ENCODE measurements around the gene NMNAT1. TPM values are rescaled to one million over a fixed set of nuclear protein-coding genes. Genes with fewer than 3 reads are reported as not detected.
A peak's percentile ranks its signal among the peaks of the same experiment; 100 is the strongest.

NMNAT1 gene
- total RNA-seq, 1 donor from 2014 or later: 11.0 TPM

DNA sequence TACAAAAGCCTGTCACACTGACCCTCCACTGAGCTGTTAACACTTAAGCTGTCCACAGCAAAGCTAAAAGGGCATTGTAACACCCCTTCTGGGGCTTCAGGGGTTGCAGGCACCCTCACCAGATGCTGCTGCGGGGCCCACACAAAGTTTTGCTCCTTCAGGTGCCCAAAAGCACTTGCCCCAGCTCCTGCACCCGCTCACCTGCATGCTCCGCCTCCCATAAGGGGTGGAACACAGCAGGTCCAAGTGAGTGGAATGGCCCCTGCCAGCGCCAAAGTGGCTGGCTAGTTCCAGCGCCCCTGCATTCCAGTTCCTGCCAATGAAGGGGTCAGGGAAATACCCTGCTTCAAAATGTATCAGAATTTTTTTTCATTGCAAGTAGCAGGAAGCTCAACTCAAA is 46.5 kb downstream of the NMNAT1 start:
- no peaks in the 10 kb centered on the region for H3K36me3 Mint-ChIP-seq (ENCODE audit: insufficient read depth)
- no peaks in the 10 kb centered on the region for H3K9me3 Mint-ChIP-seq (ENCODE audit: low read depth)
- H3K27ac Mint-ChIP-seq: no peak overlapping the region
- DNase-seq (ENCODE audit: low spot score, unreplicated experiment): no peak
- no peak overlapping the region for H3K4me3 Mint-ChIP-seq (ENCODE audit: low read depth)
- TF ChIP-seq, protein P1, sequence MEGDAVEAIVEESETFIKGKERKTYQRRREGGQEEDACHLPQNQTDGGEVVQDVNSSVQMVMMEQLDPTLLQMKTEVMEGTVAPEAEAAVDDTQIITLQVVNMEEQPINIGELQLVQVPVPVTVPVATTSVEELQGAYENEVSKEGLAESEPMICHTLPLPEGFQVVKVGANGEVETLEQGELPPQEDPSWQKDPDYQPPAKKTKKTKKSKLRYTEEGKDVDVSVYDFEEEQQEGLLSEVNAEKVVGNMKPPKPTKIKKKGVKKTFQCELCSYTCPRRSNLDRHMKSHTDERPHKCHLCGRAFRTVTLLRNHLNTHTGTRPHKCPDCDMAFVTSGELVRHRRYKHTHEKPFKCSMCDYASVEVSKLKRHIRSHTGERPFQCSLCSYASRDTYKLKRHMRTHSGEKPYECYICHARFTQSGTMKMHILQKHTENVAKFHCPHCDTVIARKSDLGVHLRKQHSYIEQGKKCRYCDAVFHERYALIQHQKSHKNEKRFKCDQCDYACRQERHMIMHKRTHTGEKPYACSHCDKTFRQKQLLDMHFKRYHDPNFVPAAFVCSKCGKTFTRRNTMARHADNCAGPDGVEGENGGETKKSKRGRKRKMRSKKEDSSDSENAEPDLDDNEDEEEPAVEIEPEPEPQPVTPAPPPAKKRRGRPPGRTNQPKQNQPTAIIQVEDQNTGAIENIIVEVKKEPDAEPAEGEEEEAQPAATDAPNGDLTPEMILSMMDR (IDR thresholded peaks at IDR 0.05; ENCODE audit: unreplicated experiment): no peak
- H3K27me3 Mint-ChIP-seq: peaks cover 14% of the 10 kb centered on the region
- H3K4me1 Mint-ChIP-seq (ENCODE audit: low read depth): peaks cover 4% of the 10 kb centered on the region

DNA sequence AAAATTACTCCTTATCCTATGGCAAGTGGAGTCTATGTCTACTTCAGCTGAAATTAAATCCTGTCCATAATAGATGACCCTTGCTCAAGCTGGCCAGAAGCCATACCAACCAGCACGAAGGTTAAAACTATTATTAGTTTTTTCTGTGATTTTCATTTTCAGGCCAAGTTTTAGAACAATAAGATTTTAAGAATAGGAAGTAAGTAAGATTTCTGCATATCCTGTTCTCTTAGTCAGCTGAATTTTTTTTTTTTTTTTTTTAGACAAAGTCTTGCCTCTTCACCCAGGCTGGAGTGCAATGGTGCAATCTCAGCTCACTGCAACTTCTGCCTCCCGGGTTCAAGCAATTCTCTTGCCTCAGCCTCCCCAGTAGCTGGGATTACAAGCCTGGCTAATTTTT is 47.7 kb downstream of the NMNAT1 start:
- H3K9me3 Mint-ChIP-seq (ENCODE audit: low read depth): no peaks in the 10 kb centered on the region
- H3K27me3 Mint-ChIP-seq: peaks cover 17% of the 10 kb centered on the region
- H3K27ac Mint-ChIP-seq: no peak overlapping the region
- TF ChIP-seq, protein P1 (IDR thresholded peaks at IDR 0.05; ENCODE audit: unreplicated experiment): no peak
- no peaks in the 10 kb centered on the region for H3K4me1 Mint-ChIP-seq (ENCODE audit: low read depth)
- no peak overlapping the region for H3K4me3 Mint-ChIP-seq (ENCODE audit: low read depth)
- no peak for DNase-seq (ENCODE audit: low spot score, unreplicated experiment)
- H3K36me3 Mint-ChIP-seq (ENCODE audit: insufficient read depth): no peaks in the 10 kb centered on the region

DNA sequence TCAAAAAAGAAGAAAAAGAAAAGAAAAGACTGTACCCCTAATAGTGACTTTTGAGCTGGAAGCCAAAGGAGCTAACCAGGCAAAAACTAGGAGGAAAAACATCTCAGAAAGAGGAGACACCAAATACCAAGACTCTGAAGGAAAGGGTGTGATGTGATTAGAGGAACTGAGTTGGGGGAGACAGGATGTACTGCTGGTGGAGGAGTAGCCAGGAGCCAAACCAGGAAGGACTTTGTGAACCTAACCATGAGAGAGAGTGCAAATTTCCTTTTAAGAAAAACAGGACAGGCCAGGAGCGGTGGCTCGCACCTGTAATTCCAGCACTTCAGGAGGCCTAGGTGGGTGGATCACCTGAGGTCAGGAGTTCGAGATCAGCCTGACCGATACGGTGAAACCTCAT is 49.6 kb downstream of the NMNAT1 start:
- TF ChIP-seq, protein P1 (IDR thresholded peaks at IDR 0.05; ENCODE audit: unreplicated experiment): no peak
- no peaks in the 10 kb centered on the region for H3K36me3 Mint-ChIP-seq (ENCODE audit: insufficient read depth)
- H3K9me3 Mint-ChIP-seq (ENCODE audit: low read depth): no peaks in the 10 kb centered on the region
- DNase-seq (ENCODE audit: low spot score, unreplicated experiment): no peak
- no peak overlapping the region for H3K4me3 Mint-ChIP-seq (ENCODE audit: low read depth)
- H3K27me3 Mint-ChIP-seq: peaks cover 24% of the 10 kb centered on the region
- no peak overlapping the region for H3K27ac Mint-ChIP-seq
- H3K4me1 Mint-ChIP-seq (ENCODE audit: low read depth): peaks cover 2% of the 10 kb centered on the region

DNA sequence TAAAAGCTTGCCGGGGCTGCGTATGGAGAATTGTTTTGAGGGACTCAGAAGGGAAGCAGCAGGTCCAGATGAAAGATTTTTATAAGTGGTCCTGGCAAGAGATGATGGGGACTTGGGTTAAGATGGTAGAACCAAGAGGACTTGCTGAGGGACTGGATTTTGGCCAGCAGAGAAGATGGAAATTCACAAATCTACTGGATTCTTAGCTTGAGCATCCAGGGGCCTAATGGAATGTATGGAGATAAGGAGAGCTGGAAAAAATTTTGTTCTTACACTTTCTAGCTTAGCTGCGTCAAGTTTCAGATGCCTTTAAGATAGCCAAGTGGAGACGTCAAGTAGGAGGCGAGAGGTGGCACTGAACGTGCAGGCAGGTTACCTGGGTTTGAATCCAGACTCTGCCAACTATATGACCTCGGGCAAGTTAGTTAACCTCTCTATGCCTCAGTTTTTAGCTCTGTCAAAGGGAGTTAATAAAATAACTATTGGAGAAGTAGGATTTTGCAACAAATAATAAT is 50.3 kb downstream of the NMNAT1 start:
- H3K4me3 Mint-ChIP-seq (ENCODE audit: low read depth): no peak overlapping the region
- H3K27me3 Mint-ChIP-seq: peaks cover 30% of the 10 kb centered on the region
- no peak overlapping the region for H3K27ac Mint-ChIP-seq
- H3K4me1 Mint-ChIP-seq (ENCODE audit: low read depth): peaks cover 4% of the 10 kb centered on the region
- H3K36me3 Mint-ChIP-seq (ENCODE audit: insufficient read depth): no peaks in the 10 kb centered on the region
- TF ChIP-seq, protein P1 (IDR thresholded peaks at IDR 0.05; ENCODE audit: unreplicated experiment): no peak
- no peaks in the 10 kb centered on the region for H3K9me3 Mint-ChIP-seq (ENCODE audit: low read depth)
- no peak for DNase-seq (ENCODE audit: low spot score, unreplicated experiment)

DNA sequence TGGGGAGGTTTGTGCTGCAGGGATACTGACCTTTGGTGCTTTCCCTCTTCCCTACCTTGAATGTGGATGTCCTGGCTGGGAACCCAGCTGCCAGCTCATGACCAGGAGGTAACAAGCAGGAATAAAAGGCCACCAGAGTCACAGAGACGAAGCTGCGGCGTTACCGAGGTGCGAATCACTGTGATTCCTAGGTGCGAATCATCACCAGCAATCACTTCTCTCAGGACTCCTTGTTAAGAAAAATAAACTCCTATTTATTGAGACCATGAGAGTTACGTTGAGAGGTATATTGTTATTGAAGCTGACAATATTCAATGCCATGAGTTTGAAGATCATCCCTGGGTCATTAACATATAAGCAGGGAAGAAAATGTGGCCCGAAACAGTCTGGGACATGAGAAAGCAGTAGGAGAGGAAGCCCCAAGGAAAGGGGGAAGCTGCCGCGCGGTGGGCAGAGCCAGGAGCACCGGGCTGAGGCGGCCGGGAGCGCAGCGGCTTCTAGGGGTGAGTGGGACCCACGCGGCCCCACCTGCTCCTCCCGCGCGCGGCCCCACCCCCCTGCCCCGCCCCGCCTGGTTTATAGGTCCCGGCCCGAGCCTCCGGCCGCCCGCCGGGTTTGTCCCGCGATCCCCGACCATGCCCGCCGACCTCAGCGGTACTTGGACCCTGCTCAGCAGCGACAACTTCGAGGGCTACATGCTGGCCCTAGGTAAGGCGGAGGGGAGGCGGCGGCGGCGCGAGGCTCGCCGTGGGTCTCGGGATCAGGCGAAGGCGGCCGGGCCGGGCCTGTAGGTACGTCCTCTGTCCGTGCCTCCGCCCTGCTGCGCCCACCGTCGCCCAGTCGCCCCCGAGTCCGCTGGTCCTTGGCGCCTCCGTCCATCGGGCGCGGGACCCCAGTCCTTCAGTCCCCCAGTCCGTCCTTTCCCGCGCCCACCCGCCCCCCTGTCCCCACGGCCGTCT is 53.6 kb downstream of the NMNAT1 start, which contains the start of gene RBP7:
Gene RBP7, plus strand, starts transcription at position 605 of the 959 bp plus-strand sequence. Its CDS starts 31 bp downstream, at position 636.
- peaks cover 38% of the 10 kb centered on the region for H3K27me3 Mint-ChIP-seq
- no peaks in the 10 kb centered on the region for H3K36me3 Mint-ChIP-seq (ENCODE audit: insufficient read depth)
- peak within 1 kb of the TSS; percentile 69 for H3K27ac Mint-ChIP-seq
- TF ChIP-seq, protein P1 (IDR thresholded peaks at IDR 0.05; ENCODE audit: unreplicated experiment): no peak
- no peaks in the 10 kb centered on the region for H3K9me3 Mint-ChIP-seq (ENCODE audit: low read depth)
- peak; percentile 18 for DNase-seq (ENCODE audit: low spot score, unreplicated experiment)
- peaks cover 4% of the 10 kb centered on the region for H3K4me1 Mint-ChIP-seq (ENCODE audit: low read depth)
- H3K4me3 Mint-ChIP-seq (ENCODE audit: low read depth): peak within 1 kb of the TSS; percentile 69
